HUDEP-2 (cell line): ENCODE data around the gene NPB.

ENCODE experiments used
- DNase-seq, 76 experiments: peaks; one replicate each; lab custom pipeline; 2025; ENCODE audit not compliant: unreplicated experiment in 76 of 76; lab: John Stamatoyannopoulos, UW

Gene NPB

GRCh38 chr17:81910840-81911276 is 8.8 kb downstream of the NPB start:
- DNase-seq: peak in 3 of 76 experiments; percentile 25 to 45 (median 45)

DNA sequence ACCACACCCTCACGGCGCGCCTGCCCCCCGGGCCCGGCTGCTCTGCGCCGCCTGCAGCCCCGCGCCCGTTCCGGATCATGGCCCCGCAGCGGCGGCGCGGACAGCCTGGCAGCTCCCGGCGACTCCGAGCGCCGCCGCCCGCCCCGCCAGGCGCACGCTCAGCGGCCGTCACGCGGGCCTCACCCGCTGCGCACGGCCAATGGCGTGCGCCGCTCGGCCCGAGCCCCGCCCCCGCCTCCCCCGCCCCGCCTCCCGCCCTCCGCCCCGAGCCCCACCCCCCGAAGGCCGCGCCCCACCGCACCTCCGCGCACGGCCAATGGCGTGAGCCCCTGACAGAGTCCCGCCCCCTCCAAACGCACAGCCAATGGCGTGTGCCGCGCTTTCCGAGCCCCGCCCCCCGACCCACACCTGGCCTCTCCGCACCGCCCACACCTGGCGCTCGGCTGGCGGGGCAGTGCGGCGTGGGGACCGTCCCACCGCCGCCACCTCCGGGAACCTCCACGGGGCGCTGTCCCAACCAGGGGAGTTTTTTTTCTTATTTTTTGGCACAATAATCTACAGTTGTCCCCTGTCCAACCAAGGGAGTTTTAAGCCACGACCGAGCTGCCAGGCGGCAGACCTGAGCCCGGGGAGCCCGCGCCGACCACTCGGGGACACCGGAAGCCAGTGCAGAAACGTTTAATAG is 9.4 kb downstream of the NPB start, which contains the start of gene PCYT2:
TSS of gene PCYT2 (minus strand) at position 123 of the 685 bp plus-strand sequence. CDS start at position 79, 44 bp downstream.
- peak in 72 of 76 experiments; percentile 10 to 92 (median 78) for DNase-seq

GRCh38 chr17:81911969-81912368 is 9.9 kb downstream of the NPB start:
- DNase-seq: no peak

DNA sequence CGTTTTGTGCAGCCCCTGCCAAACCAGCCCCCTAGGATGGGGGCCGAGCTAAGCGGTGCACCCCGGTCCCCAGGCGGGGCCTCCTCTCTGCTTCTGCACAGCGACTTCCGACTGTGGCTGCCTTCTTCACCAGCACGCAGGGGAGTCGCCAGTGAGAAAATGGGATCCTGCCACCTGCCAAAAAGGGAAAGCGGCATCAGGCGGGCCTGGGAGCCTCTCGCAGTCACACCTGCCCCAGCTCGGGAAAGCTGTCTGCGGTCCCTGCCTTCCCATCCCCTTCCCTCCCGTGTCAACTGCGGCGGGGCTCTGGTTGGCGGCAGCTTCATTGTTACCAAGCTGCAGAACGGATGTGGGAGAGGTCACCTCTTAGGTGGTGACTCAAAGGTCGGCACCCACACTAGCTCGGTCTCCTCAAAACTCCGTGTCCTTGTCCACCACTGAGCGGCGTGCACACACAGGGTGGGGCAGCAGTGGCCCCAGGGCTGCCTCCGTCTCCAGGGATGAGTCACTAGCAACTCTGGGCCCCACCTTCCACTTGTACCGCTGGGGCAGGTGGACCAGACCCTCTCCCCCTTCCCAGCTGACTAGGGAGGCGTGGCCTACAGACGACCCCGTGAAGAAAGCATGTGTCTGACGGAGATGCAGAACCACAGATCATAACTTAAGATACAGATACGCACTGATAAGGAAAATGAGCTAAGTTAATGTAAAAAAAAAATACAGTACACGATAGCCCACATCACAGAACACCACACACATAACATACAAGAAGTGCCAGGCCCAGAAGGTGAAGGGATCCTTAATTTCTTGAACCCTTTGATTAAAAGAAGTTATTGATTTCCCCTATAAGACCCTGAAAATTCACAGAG is 10.6 kb downstream of the NPB start:
- peak in 63 of 76 experiments; percentile 6 to 85 (median 47) for DNase-seq

- DNase-seq: no peak
Measured at GRCh38 chr17:81913394-81914102, 11.5 kb downstream of the NPB start.

DNA sequence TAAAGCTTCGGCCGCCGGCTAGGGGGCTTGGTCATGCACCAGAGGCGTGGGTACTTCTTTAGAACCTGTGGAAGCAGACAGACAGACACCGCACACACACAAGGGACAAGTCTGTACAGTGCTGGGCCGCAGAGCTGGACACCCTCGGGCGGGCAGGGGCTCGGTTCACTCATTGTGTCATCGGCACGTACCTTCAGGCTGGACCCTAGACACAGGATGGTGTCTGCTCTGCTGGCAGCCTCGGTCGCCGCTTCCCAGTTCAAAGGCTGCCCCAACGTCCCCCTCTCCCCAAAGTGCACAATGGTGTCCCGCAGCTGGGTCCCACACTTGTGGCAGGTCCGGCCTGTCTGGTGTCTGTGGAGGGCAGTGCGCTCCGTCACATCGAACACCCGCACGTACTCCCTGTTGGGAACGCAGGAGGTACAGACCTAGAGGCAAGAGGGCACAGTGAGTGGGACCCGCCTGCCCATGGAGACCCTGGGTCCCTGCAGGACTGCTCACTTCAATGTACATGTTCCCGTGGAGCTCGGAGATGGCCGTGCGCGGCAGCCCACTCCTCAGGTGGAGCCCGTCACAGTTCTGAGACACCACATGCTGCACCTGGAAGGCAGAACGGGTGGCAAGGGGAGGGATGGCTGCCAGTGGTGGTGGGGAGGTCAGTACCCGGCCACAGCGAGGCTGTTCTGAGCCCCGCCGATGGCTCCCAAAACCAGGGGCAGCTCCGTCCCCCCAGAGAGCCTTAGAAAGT is 12.2 kb downstream of the NPB start:
- no peak for DNase-seq

DNA sequence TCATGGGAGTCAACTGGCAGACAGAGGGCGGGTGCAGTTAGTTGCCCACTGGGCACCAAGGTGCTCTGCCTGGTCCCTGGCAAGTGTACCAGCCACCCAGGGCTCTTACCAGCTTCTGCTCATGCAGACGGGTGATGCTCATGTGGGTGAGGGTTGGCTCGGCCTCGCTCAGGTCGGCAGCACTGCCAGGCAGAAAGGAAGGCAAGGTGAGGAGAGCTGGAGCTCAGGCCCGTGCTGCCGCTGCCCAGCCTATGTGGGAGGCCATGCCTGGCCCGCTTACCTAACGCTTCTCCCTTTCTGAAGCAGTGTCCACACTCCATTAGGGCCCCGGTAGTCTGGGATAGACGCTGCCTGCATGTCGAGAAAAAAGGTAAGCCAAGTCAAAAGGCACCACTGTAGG is 13.3 kb downstream of the NPB start:
- DNase-seq: no peak

- peak in 68 of 76 experiments; percentile 26 to 86 (median 56) for DNase-seq
Measured at GRCh38 chr17:81916234-81917001, 14.4 kb downstream of the NPB start.

GRCh38 chr17:81917565-81918332 is 15.7 kb downstream of the NPB start, which contains the start of gene SIRT7:
SIRT7 (minus strand) TSS chr17:81918176; CDS start chr17:81918131, 45 bp downstream.
- peak in 72 of 76 experiments; percentile 13 to 88 (median 66) for DNase-seq

DNA sequence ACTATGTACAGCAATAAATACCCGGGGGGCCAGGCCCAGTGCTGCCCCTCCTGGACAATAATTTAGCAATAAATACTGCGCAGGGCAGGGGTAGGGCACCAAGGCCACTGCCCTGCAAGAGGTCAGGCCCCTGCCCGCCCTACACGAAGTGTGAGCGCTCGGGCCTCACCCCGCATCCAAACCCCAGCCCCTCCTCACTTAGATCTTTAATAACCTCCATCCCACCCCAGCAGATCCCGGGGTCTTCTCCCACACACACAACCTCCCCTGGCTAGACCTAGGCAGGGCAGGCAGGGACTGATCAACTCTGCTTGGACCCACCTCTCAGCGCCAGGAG is 16.3 kb downstream of the NPB start:
- peak in 1 of 76 experiments; percentile 80 for DNase-seq

GRCh38 chr17:81918832-81919545 is 17.0 kb downstream of the NPB start:
- peak in 42 of 76 experiments; percentile 11 to 63 (median 38) for DNase-seq

- DNase-seq: no peak
Measured at GRCh38 chr17:81920612-81921536, 18.8 kb downstream of the NPB start.

DNA sequence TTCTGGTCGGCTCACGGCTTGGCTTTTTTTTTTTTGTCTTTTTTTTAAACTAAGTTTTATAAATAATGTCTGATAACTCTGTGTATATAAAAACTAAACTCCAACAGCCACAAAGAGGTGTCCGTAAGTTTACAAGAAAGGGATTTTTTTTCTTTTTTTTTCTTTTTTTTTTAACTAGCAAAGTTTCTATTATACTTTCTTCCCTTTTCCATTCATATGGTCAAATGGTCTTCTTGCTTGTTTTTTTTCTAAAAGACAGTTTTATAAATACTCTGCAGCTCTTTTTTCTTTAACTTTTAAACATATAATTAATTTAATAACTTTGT is 19.5 kb downstream of the NPB start:
- DNase-seq: no peak

DNA sequence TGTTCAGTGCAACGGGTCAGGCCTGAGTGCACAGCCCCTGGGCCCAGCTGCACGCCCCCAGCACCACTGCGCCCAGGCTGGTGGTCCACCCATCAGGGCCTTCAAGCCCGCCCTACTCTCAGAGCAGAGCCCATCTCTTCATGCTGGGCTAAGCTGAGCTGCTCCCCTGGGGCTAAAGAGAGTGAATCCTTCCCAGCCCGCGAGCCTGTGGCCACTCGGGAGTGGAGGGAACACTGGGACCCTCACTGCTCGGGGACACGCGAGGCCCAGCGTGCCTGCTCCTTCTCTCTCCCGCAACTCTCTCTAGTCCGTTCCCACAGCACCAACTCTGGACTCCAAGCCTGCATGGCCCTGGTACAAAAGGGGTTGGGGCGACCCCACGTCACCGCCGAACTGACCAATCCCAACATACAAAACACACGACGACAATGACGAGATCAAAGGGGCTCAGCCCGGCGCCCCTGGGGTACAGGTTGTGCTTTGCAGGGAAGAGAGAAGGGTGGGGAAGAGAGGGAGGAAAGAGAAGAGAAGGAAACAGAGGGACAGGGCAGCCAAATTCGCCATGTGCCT is 20.0 kb downstream of the NPB start:
- DNase-seq: no peak

- DNase-seq: no peak
Measured at GRCh38 chr17:81922566-81923301, 20.7 kb downstream of the NPB start.
